Measurements from ENCODE around the gene EIF2D.

The EIF2D gene

DNA sequence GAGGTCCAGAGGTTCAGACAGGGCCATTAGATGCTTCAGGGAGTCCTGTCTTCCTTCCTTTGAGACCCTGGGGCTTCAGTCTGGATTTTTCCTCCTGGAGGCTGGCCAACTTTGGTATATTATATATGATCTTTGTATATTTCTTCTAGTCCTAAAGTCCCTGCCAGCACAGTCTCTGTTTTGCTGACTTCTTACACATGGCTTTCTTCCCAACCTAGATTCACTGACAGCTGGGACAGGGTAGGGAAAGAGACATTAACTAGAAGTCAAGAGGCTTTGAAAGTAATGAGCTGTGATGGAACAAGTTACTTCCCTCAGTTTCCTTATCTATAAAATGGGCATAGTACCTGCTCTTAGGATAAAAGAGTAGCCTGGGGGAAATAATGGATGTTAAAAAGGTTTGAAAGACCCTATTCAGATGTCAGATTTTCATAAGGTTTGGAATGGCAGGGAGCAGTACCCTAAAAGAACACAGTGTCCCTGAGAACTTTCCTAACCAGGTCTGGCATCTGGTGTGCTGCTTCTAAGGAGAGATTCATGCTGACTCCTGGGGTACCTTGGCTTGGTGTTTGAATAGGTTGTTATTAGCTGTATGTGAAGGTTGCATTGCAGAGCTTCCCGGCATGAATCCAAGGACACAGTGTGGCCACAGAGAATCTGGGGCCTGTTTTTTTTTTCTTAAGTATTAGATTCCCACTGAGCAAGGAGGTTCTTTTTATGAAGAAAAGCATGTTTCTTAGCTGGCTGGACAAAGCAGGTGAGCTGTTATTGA lies 57.4 kb downstream of the EIF2D start:
- H3K4me1 ChIP-seq = peaks cover 4% of the 10 kb centered on the region
- no peak overlapping the region for H3K4me3 ChIP-seq (ENCODE audit: low read depth, low read length)
- no peak overlapping the region for H2AFZ ChIP-seq
- H3K9me3 ChIP-seq (ENCODE audit: control insufficient read depth, low read length) = no peaks in the 10 kb centered on the region
- H3K36me3 ChIP-seq (ENCODE audit: control insufficient read depth, insufficient read depth, low read length) = no peaks in the 10 kb centered on the region
- no peak overlapping the region for H3K4me2 ChIP-seq (ENCODE audit: low read length)
- TF ChIP-seq, protein P1, sequence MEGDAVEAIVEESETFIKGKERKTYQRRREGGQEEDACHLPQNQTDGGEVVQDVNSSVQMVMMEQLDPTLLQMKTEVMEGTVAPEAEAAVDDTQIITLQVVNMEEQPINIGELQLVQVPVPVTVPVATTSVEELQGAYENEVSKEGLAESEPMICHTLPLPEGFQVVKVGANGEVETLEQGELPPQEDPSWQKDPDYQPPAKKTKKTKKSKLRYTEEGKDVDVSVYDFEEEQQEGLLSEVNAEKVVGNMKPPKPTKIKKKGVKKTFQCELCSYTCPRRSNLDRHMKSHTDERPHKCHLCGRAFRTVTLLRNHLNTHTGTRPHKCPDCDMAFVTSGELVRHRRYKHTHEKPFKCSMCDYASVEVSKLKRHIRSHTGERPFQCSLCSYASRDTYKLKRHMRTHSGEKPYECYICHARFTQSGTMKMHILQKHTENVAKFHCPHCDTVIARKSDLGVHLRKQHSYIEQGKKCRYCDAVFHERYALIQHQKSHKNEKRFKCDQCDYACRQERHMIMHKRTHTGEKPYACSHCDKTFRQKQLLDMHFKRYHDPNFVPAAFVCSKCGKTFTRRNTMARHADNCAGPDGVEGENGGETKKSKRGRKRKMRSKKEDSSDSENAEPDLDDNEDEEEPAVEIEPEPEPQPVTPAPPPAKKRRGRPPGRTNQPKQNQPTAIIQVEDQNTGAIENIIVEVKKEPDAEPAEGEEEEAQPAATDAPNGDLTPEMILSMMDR (IDR thresholded peaks at IDR 0.05) = no peak
- H3K79me2 ChIP-seq = no peaks in the 10 kb centered on the region
- no peak overlapping the region for H3K27ac ChIP-seq
- no peaks in the 10 kb centered on the region for H3K27me3 ChIP-seq (ENCODE audit: control insufficient read depth, insufficient read depth, low read length)
- no peak overlapping the region for H3K9ac ChIP-seq

GRCh38 chr1:206554211-206554610 lies 58.1 kb downstream of the EIF2D start:
- TF ChIP-seq, protein P1 (IDR thresholded peaks at IDR 0.05) = no peak
- Histone ChIP-seq H3K4me3 (ENCODE audit: low read depth, low read length) (no peak overlapping the region), H3K36me3 (ENCODE audit: control insufficient read depth, insufficient read depth, low read length) (no peaks in the 10 kb centered on the region), H3K27me3 (ENCODE audit: control insufficient read depth, insufficient read depth, low read length) (no peaks in the 10 kb centered on the region), H3K9me3 (ENCODE audit: control insufficient read depth, low read length) (no peaks in the 10 kb centered on the region), H3K9ac (no peak overlapping the region), H2AFZ (no peak overlapping the region), H3K79me2 (no peaks in the 10 kb centered on the region), H3K4me2 (ENCODE audit: low read length) (no peak overlapping the region), H3K4me1 (no peaks in the 10 kb centered on the region), H3K27ac (no peak overlapping the region)

GRCh38 chr1:206551986-206552326 lies 60.3 kb downstream of the EIF2D start:
- no peak overlapping the region for H3K9ac ChIP-seq

DNA sequence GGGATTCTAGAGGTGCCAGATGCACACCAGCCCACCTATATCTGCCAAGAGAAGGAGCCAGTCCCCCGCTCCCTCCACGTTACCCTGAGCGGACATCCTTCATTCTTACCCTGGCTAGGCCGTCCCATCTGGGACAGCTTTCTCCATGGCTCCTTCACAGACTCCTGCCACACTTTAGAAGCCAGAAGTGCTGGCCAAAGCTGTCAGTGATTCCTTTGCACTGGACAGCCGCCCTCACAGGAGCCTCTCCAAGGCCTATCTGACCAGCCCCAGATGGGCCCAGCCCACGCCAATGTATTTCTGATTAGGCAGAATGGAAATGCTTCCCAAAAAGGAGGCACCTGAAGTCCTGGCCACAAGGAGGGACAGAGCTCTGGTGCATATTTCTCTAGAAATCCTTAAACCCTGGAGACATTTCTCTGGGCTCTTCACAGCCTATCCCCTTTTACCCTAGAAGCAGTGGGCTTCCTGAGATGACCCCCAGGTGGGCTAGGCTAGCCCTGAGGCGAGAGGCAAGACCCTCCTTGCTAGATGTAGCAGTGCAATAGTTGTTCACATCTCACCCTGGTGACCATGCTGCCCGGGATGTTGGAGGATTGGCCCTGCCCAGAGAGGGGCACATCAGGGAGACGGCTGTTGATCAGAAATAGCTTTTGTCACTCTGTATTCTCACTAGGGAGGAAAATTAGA lies 60.8 kb downstream of the EIF2D start:
- Histone ChIP-seq H2AFZ (no peak overlapping the region), H3K4me1 (no peaks in the 10 kb centered on the region), H3K27me3 (ENCODE audit: control insufficient read depth, insufficient read depth, low read length) (no peaks in the 10 kb centered on the region), H3K36me3 (ENCODE audit: control insufficient read depth, insufficient read depth, low read length) (no peaks in the 10 kb centered on the region), H3K79me2 (no peaks in the 10 kb centered on the region), H3K9me3 (ENCODE audit: control insufficient read depth, low read length) (no peaks in the 10 kb centered on the region), H3K4me3 (ENCODE audit: low read depth, low read length) (no peak overlapping the region), H3K4me2 (ENCODE audit: low read length) (no peak overlapping the region), H3K9ac (no peak overlapping the region), H3K27ac (no peak overlapping the region)
- TF ChIP-seq, protein P1 (IDR thresholded peaks at IDR 0.05) = no peak

More at GRCh38 chr1:206551986-206552326, 60.3 kb downstream of the EIF2D start:
- no peak overlapping the region for H3K4me3 ChIP-seq (ENCODE audit: low read depth, low read length)
- no peak overlapping the region for H3K4me2 ChIP-seq (ENCODE audit: low read length)
- H3K27me3 ChIP-seq (ENCODE audit: control insufficient read depth, insufficient read depth, low read length) = no peaks in the 10 kb centered on the region
- no peaks in the 10 kb centered on the region for H3K36me3 ChIP-seq (ENCODE audit: control insufficient read depth, insufficient read depth, low read length)
- H3K79me2 ChIP-seq = no peaks in the 10 kb centered on the region
- no peak overlapping the region for H2AFZ ChIP-seq
- TF ChIP-seq, protein P1 (IDR thresholded peaks at IDR 0.05) = no peak
- H3K27ac ChIP-seq = no peak overlapping the region
- H3K9me3 ChIP-seq (ENCODE audit: control insufficient read depth, low read length) = no peaks in the 10 kb centered on the region
- H3K4me1 ChIP-seq = no peaks in the 10 kb centered on the region

All from parathyroid adenoma (tissue), 2 donors.